ENCODE results near the gene CRTC1.
A peak's percentile ranks its signal among the peaks of the same experiment; 100 is the strongest.

CRTC1 gene

DNA sequence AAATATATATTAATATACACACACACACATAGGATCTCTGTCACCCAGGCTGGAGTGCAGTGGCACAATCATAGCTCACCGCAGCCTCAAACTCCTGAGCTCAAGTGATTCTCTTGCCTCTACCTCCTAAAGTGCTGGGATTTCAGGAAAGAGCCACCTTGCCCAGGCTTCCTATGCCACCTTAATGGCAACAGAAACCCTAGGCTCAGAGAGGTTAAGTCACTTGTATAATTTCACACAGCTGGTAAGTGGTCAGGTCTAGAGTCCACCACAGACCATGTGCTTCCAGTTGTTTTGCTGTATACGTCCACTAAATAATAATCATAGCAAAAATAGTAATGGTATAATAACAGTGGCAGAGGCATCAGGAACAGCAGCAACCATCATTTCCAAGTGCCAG is 147.0 kb downstream of the CRTC1 start:
- no peak for TF ChIP-seq CTCF (IDR thresholded peaks at IDR 0.05; ENCODE audit: low read depth, low read length)
- no peak for DNase-seq (ENCODE audit: low read depth in 2 of 2)
- H3K4me3 ChIP-seq (replicated peaks in 1 of 2; ENCODE audit: low read depth in 2 of 2, low read length in 2 of 2): no peak overlapping the region

GRCh38 chr19:18831524-18832305 is 148.2 kb downstream of the CRTC1 start, which contains the start of gene UPF1:
Gene UPF1, plus strand, starts transcription at chr19:18831959. Its CDS starts 251 bp downstream, at chr19:18832210.
- peak; percentile 89 to 93 for DNase-seq (ENCODE audit: low read depth in 2 of 2)
- H3K4me3 ChIP-seq (replicated peaks in 1 of 2; ENCODE audit: low read depth in 2 of 2, low read length in 2 of 2): peak within 1 kb of the TSS; percentile 84
- TF ChIP-seq CTCF (IDR thresholded peaks at IDR 0.05; ENCODE audit: low read depth, low read length): no peak

All from cardiac fibroblast (primary cell).